Panc1 (cell line): ENCODE measurements around the gene MAGI1. TPM values are rescaled to one million over a fixed set of nuclear protein-coding genes. Genes with fewer than 3 reads are reported as not detected.

ENCODE experiments used
- ATAC-seq: fragments of 200-7000 bp; cut with Tn5 transposase; 2 replicates; pipeline ENCODE4 v1.9.1; 2020; ENCODE audit warnings: mild to moderate bottlenecking, moderate library complexity
- BruUV-seq: library from RNA; stranded (reverse); fragments of 400-500 nt; replicated peaks from 2 replicates; lab custom pipeline; 2021; lab: Mats Ljungman, UMichigan
- CTCF ChIA-PET: fragments of 300-600 bp; sonication (Branson Sonifier 250); formaldehyde crosslinking; loops from one replicate; lab custom pipeline; 2022; ENCODE audit warnings: antibody characterized with exemption; lab: Charles Lee
- POLR2A ChIA-PET: fragments of 300-600 bp; sonication (Branson Sonifier 250); formaldehyde crosslinking; loops from one replicate; lab custom pipeline; 2022; ENCODE audit warnings: antibody characterized with exemption; lab: Charles Lee
- DNase-seq: peaks from one replicate; pipeline ENCODE4 v3.0.0-alpha.2; 2010; ENCODE audit warnings: low read depth, low spot score
- H3K27ac ChIP-seq: 2 replicates; pipeline ENCODE4 v1.5.1; 2011; ENCODE audit warnings: mild to moderate bottlenecking, low read length, inconsistent platforms
- H3K27me3 ChIP-seq: fragments of 200-500 bp; sonication (Bioruptor generic); 2 replicates; pipeline ENCODE4 v1.6.0; 2014; ENCODE audit warnings: low read length, inconsistent platforms; ENCODE audit not compliant: control insufficient read depth, insufficient read depth
- H3K36me3 ChIP-seq: fragments of 200-500 bp; sonication (Bioruptor generic); 2 replicates; pipeline ENCODE4 v1.5.1; 2014; ENCODE audit warnings: inconsistent platforms, mild to moderate bottlenecking, low read length, moderate library complexity; ENCODE audit not compliant: control insufficient read depth, insufficient read depth
- H3K4me1 ChIP-seq: 2 replicates; pipeline ENCODE4 v1.5.1; 2011; ENCODE audit warnings: inconsistent platforms, mild to moderate bottlenecking, low read length, moderate library complexity; ENCODE audit not compliant: control insufficient read depth, insufficient read depth
- H3K4me3 ChIP-seq, 2 experiments: 2 replicates each; pipeline ENCODE4 v1.5.1; 2011 to 2012; ENCODE audit warnings: low read depth in 2 of 2, low read length in 2 of 2, mild to moderate bottlenecking in 2 of 2, inconsistent platforms in 1 of 2, moderate library complexity in 1 of 2
- H3K9me3 ChIP-seq: fragments of 200-500 bp; sonication (Bioruptor generic); 2 replicates; pipeline ENCODE4 v1.5.1; 2014; ENCODE audit warnings: low read depth, mild to moderate bottlenecking, inconsistent platforms, low read length, moderate library complexity; ENCODE audit not compliant: control insufficient read depth, insufficient read depth
- POLR2AphosphoS5 ChIP-seq: IDR thresholded peaks from 2 replicates; pipeline ENCODE4 v1.6.1; 2012; ENCODE audit warnings: mild to moderate bottlenecking, low read depth, low read length, moderate library complexity
- SIN3A ChIP-seq: IDR thresholded peaks from 2 replicates; pipeline ENCODE4 v1.6.1; 2012; ENCODE audit warnings: low read depth, mild to moderate bottlenecking, low read length, moderate library complexity, borderline replicate concordance; ENCODE audit not compliant: insufficient read depth
- TCF7L2 ChIP-seq: IDR thresholded peaks from 2 replicates; pipeline ENCODE4 v1.6.1; 2011; ENCODE audit warnings: mild to moderate bottlenecking, low read depth, low read length, inconsistent platforms
- in situ Hi-C: cut with HindIII; loops from 2 replicates; pipeline ENCODE4 v1.10.0; 2016; ENCODE audit warnings: low sequenced_read_pairs, low pct_unique_long_range_greater_than_20kb
- intact Hi-C: fragments of 100-400 bp; cut with micrococcal nuclease; formaldehyde crosslinking; loops from one replicate; pipeline ENCODE4 v1.10.0; 2022; ENCODE audit not compliant: unreplicated experiment
- total RNA-seq: library from RNA; stranded (reverse); gene quantifications from one replicate; pipeline ENCODE4 v1.2.1, GENCODE V29; 2021; ENCODE audit not compliant: unreplicated experiment
- TF ChIP-seq, protein P1 (sequence below): fragments of 450-650 bp; IDR thresholded peaks from 2 replicates; pipeline ENCODE4 v1.5.1; 2017; ENCODE audit warnings: mild to moderate bottlenecking
- TF ChIP-seq, protein P2 (sequence below), 2 experiments: IDR thresholded peaks; 2 replicates each; pipeline ENCODE4 v1.6.1; 2011 to 2012; ENCODE audit warnings: low read depth in 2 of 2, control low read depth in 1 of 2, low read length in 1 of 2, mild to moderate bottlenecking in 1 of 2, moderate library complexity in 1 of 2; ENCODE audit not compliant: insufficient read depth in 1 of 2

The MAGI1 gene
- total RNA-seq, 1 experiment from 2014 or later, result 9.5 TPM

DNA sequence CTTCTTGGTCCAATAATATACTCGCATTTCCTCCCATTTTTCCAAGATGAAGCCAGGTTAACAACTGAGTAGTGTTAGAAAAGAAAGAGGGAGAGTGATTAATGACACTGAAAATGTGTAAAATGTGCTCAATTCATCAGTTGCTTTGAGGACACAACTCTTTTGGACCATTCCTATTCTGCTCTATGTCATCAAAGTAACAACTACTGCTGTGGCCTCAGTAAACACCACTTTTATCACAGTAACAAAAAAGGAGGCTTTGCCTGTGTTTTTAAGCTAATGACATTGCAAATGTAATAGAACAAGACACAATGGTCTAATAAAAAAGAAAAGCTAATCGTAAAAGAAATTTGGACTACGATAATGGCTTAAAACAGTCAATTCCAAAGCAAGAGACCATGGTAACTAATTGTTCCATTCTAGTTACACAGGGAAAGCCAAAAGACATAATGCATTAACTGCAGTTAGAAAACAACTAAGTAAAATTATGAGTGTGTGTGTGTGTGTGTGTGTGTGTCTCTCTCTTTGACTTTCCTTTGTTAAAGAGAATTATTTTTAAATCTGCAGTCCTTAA is 221.1 kb downstream of the MAGI1 start:
- CTCF ChIA-PET, result no interaction called here
- TF ChIP-seq, protein P1, sequence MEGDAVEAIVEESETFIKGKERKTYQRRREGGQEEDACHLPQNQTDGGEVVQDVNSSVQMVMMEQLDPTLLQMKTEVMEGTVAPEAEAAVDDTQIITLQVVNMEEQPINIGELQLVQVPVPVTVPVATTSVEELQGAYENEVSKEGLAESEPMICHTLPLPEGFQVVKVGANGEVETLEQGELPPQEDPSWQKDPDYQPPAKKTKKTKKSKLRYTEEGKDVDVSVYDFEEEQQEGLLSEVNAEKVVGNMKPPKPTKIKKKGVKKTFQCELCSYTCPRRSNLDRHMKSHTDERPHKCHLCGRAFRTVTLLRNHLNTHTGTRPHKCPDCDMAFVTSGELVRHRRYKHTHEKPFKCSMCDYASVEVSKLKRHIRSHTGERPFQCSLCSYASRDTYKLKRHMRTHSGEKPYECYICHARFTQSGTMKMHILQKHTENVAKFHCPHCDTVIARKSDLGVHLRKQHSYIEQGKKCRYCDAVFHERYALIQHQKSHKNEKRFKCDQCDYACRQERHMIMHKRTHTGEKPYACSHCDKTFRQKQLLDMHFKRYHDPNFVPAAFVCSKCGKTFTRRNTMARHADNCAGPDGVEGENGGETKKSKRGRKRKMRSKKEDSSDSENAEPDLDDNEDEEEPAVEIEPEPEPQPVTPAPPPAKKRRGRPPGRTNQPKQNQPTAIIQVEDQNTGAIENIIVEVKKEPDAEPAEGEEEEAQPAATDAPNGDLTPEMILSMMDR, result no peak
- TF ChIP-seq SIN3A, result no peak
- TF ChIP-seq POLR2AphosphoS5, result no peak
- TF ChIP-seq, protein P2, sequence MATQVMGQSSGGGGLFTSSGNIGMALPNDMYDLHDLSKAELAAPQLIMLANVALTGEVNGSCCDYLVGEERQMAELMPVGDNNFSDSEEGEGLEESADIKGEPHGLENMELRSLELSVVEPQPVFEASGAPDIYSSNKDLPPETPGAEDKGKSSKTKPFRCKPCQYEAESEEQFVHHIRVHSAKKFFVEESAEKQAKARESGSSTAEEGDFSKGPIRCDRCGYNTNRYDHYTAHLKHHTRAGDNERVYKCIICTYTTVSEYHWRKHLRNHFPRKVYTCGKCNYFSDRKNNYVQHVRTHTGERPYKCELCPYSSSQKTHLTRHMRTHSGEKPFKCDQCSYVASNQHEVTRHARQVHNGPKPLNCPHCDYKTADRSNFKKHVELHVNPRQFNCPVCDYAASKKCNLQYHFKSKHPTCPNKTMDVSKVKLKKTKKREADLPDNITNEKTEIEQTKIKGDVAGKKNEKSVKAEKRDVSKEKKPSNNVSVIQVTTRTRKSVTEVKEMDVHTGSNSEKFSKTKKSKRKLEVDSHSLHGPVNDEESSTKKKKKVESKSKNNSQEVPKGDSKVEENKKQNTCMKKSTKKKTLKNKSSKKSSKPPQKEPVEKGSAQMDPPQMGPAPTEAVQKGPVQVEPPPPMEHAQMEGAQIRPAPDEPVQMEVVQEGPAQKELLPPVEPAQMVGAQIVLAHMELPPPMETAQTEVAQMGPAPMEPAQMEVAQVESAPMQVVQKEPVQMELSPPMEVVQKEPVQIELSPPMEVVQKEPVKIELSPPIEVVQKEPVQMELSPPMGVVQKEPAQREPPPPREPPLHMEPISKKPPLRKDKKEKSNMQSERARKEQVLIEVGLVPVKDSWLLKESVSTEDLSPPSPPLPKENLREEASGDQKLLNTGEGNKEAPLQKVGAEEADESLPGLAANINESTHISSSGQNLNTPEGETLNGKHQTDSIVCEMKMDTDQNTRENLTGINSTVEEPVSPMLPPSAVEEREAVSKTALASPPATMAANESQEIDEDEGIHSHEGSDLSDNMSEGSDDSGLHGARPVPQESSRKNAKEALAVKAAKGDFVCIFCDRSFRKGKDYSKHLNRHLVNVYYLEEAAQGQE (IDR thresholded peaks at IDR 0.05; ENCODE audit: insufficient read depth in 1 of 2, low read depth in 2 of 2, low read length in 1 of 2), result no peak
- no peak for TF ChIP-seq TCF7L2
- POLR2A ChIA-PET, result no interaction called here

DNA sequence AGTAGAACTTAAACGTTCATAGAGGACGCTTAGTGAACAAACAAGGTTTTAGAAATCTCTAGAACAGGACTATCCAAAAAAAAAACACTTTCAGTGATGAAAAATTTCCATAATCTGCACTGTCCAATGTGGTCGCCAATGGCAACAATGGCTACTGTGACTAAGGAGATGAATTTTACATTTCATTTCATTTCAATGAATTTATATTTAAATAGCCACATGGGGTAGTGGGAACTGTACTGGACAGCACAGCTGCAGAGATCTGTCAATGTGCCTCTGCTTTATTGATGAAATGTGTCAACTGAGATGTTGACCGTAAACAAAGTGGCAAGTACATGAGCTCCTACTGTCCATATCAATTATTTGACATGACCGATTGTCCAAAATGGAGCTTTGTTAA is 222.5 kb downstream of the MAGI1 start:
- CTCF ChIA-PET, result interaction anchor here (0.6 kb wide), 1 partner anchor 80 kb away, joined by 3 read pairs; no protein-coding TSS in a partner anchor
- no peak for ATAC-seq

More for the DNA sequence above, 221.1 kb downstream of the MAGI1 start:
- Histone ChIP-seq H3K9me3 (no peaks in the 10 kb centered on the region), H3K27ac (no peak overlapping the region), H3K4me3 (no peak overlapping the region), H3K27me3 (no peaks in the 10 kb centered on the region), H3K36me3 (no peaks in the 10 kb centered on the region), H3K4me1 (peaks cover 3% of the 10 kb centered on the region; the same call in 1 of the 2 replicates)
- ATAC-seq (no peak), DNase-seq (no peak)
- BruUV-seq, result no TSS peak
- intact Hi-C loops (no loop called here), in situ Hi-C loops (no loop called here)

More for the DNA sequence above, 222.5 kb downstream of the MAGI1 start:
- no peak for DNase-seq
- TF ChIP-seq, protein P1, result no peak
- TF ChIP-seq TCF7L2 (no peak), POLR2AphosphoS5 (no peak), SIN3A (no peak)
- TF ChIP-seq, protein P2 (IDR thresholded peaks at IDR 0.05; ENCODE audit: insufficient read depth in 1 of 2, low read depth in 2 of 2, low read length in 1 of 2), result no peak
- in situ Hi-C loops (no loop called here), intact Hi-C loops (no loop called here)
- no peak overlapping the region for H3K27ac ChIP-seq
- no peaks in the 10 kb centered on the region for H3K36me3 ChIP-seq
- H3K4me3 ChIP-seq, result no peak overlapping the region
- no peaks in the 10 kb centered on the region for H3K27me3 ChIP-seq
- no TSS peak for BruUV-seq
- peaks cover 3% of the 10 kb centered on the region; the same call in 1 of the 2 replicates for H3K4me1 ChIP-seq
- H3K9me3 ChIP-seq, result no peaks in the 10 kb centered on the region
- POLR2A ChIA-PET, result interaction anchor here (0.6 kb wide), 1 partner anchor 10 kb away, joined by 4 read pairs; no protein-coding TSS in a partner anchor
